ENCODE measurements around the gene CNGA1. TPM values are rescaled to one million over a fixed set of nuclear protein-coding genes. Genes with fewer than 3 reads are reported as not detected.

CNGA1 gene
- total RNA-seq, 4 donors from 2014 or later, result 1.1 to 3.1 (median 2.5) TPM

DNA sequence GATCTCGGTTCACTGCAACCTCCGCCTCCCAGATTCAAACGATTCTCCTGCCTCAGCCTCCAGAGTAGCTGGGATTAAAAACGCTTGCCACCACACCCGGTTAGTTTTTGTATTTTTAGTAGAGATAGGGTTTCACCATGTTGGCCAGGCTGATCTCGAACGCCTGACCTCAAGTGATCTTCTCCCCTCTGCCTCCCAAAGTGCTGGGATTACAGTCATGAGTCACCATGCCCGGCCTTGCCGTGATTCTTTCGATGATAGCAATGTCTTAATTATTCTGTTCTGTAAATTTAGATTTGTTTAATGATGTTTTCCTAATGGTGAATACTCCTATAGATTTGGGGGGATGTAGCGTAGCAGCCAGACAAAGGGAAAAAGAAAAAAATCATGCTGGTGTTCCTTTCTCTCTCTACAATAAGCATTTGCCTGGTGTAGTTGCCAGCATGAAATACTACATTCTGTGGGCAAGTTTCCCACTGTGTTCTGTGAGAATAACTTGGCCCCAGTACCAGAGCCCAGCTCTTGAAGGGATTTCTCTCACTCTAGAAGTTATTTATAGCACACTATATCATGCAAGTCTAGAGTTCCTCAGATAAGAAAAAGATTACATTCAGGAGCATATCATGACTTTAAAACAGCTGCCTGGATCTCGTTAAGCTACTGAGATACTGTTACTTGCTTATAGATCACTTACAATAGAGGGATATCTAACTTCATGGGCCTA is 15.5 kb upstream of the CNGA1 start:
- no peaks in the 10 kb centered on the region for H3K9me3 ChIP-seq
- peaks cover 0 to 57% (median 0%) of the 10 kb centered on the region in 3 donors for H3K36me3 ChIP-seq
- H3K4me3 ChIP-seq, result no peak overlapping the region
- H3K27me3 ChIP-seq, result no peaks in the 10 kb centered on the region
- intact Hi-C loops (cut with DNase I), result no loop called here
- WGBS, 2 donors, result 79 to 85% methylated on average over 12 of the region's 12 CpGs
- H3K27ac ChIP-seq, result no peak overlapping the region
- TF ChIP-seq, protein P1, sequence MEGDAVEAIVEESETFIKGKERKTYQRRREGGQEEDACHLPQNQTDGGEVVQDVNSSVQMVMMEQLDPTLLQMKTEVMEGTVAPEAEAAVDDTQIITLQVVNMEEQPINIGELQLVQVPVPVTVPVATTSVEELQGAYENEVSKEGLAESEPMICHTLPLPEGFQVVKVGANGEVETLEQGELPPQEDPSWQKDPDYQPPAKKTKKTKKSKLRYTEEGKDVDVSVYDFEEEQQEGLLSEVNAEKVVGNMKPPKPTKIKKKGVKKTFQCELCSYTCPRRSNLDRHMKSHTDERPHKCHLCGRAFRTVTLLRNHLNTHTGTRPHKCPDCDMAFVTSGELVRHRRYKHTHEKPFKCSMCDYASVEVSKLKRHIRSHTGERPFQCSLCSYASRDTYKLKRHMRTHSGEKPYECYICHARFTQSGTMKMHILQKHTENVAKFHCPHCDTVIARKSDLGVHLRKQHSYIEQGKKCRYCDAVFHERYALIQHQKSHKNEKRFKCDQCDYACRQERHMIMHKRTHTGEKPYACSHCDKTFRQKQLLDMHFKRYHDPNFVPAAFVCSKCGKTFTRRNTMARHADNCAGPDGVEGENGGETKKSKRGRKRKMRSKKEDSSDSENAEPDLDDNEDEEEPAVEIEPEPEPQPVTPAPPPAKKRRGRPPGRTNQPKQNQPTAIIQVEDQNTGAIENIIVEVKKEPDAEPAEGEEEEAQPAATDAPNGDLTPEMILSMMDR (IDR thresholded peaks at IDR 0.05), result no peak
- TF ChIP-seq POLR2A (IDR thresholded peaks at IDR 0.05), result no peak
- DNase-seq, result no peak
- H3K4me1 ChIP-seq, result no peaks in the 10 kb centered on the region

DNA sequence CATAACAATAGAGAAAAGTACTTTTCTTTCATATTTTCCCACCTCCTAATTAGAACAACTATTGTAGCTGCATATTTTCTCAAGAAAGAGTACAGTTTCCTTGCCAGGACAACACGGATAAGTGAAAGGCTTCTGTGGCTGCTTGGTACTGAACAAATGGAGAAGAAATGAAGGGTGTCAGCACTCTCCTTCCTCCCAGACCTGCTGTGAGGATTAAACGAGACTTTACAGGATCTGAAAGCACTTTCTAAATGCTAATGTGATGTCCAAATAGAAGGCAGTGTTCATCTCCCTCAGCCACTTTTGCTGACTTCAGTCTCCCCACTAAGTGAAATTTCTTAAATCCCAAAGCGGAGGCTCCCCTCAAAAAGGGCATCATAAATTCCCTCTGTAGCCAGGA is 14.0 kb upstream of the CNGA1 start:
- DNase-seq, result no peak
- Histone ChIP-seq H3K4me3 (no peak overlapping the region), H3K4me1 (no peaks in the 10 kb centered on the region), H3K27me3 (no peaks in the 10 kb centered on the region), H3K27ac (no peak overlapping the region), H3K36me3 (peaks cover 0 to 57% (median 0%) of the 10 kb centered on the region in 3 donors), H3K9me3 (no peaks in the 10 kb centered on the region)
- intact Hi-C loops (cut with DNase I), result no loop called here
- 59 to 72% methylated on average over 3 of the region's 3 CpGs for WGBS, 2 donors
- TF ChIP-seq POLR2A (IDR thresholded peaks at IDR 0.05), result no peak
- TF ChIP-seq, protein P1 (IDR thresholded peaks at IDR 0.05), result no peak

DNA sequence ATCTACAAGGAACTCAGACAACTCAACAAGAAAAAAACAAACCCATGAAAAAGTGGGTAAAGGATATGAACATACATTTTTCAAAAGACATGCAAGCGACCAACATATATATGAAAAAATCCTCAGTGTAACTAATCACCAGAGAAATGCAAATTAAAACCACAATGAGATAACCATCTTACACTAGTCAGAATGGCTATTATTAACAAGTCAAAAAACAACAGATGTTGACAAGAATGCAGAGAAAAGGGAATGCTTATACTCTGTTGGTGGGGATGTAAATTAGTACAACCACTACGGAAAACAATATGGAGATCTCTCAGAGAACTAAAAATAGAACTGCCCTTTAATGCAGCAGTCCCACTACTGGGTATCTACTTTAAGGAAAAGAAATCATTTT is 12.2 kb upstream of the CNGA1 start:
- no peak overlapping the region for H3K4me3 ChIP-seq
- H3K27me3 ChIP-seq, result no peaks in the 10 kb centered on the region
- no peaks in the 10 kb centered on the region for H3K9me3 ChIP-seq
- H3K36me3 ChIP-seq, result peaks cover 0 to 55% (median 0%) of the 10 kb centered on the region in 3 donors
- 27 to 73% methylated on average over 2 of the region's 2 CpGs for WGBS, 2 donors
- DNase-seq, result no peak
- no peaks in the 10 kb centered on the region for H3K4me1 ChIP-seq
- intact Hi-C loops (cut with DNase I), result no loop called here
- H3K27ac ChIP-seq, result no peak overlapping the region
- TF ChIP-seq POLR2A (IDR thresholded peaks at IDR 0.05), result no peak
- TF ChIP-seq, protein P1 (IDR thresholded peaks at IDR 0.05), result no peak

DNA sequence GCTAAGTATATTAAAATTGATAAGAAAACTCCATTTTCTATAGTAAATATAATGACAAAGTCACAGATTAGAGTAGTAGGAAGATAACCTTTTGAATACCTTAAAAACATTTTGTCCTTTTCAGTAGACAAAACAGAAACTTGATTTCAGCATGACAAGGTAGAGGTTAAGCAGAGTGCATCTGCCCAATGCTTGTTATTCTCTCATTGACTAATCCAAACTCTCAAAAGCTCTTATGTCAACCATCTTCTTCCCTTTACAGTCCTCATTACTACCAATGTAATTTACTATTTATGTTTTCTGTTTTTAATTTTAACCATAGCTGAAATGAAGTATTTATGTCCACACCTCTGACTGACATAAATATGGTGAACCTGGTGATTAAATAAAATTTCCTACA is 11.2 kb upstream of the CNGA1 start:
- Histone ChIP-seq H3K27ac (no peak overlapping the region), H3K36me3 (peaks cover 0 to 50% (median 0%) of the 10 kb centered on the region in 3 donors), H3K27me3 (no peaks in the 10 kb centered on the region), H3K9me3 (no peaks in the 10 kb centered on the region), H3K4me1 (no peaks in the 10 kb centered on the region), H3K4me3 (no peak overlapping the region)
- intact Hi-C loops (cut with DNase I), result no loop called here
- TF ChIP-seq, protein P1 (IDR thresholded peaks at IDR 0.05), result no peak
- TF ChIP-seq POLR2A (IDR thresholded peaks at IDR 0.05), result no peak
- DNase-seq, result no peak

DNA sequence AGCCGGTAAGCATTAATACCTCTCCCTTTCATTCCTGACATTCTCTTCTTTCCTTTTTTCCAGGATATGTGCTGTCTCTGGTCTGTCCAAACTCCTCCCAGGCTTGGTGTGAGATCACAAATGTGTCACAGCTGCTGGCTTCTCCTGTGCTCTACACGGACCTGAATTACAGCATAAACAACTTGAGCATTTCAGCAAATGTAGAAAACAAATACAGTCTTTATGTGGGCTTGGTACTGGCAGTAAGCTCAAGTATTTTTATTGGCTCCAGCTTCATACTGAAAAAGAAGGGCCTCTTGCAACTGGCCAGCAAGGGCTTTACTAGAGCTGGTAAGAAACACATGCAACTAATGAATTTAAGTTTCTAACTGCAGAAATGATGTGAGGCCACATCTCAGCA is 8.5 kb upstream of the CNGA1 start:
- H3K27me3 ChIP-seq, result no peaks in the 10 kb centered on the region
- H3K4me1 ChIP-seq, result no peaks in the 10 kb centered on the region
- intact Hi-C loops (cut with DNase I), result no loop called here
- no peaks in the 10 kb centered on the region for H3K9me3 ChIP-seq
- TF ChIP-seq, protein P1 (IDR thresholded peaks at IDR 0.05), result no peak
- no peak for TF ChIP-seq POLR2A (IDR thresholded peaks at IDR 0.05)
- no peak for DNase-seq
- H3K27ac ChIP-seq, result no peak overlapping the region
- WGBS, 2 donors, result 26 to 57% methylated on average over 2 of the region's 2 CpGs
- peaks cover 0 to 49% (median 0%) of the 10 kb centered on the region in 3 donors for H3K36me3 ChIP-seq
- H3K4me3 ChIP-seq, result no peak overlapping the region

All from esophagus squamous epithelium (tissue), 5 donors.